ENCODE data around the gene DNALI1.
"Not testable (repeated sequence)": the region's sequence is repeated elsewhere in the genome, so short reads cannot be mapped to it uniquely, and the experiment has no call there.

DNALI1 gene

GRCh38 chr1:37556712-37557196, at the start of gene DNALI1:
Gene DNALI1 (plus strand): TSS chr1:37556940. CDS start chr1:37556995, 55 bp downstream.
- Mint-ChIP-seq H3K4me1 (peaks cover 10 to 27% of the 10 kb centered on the region in 2 donors), H3K9me3 (no peaks in the 10 kb centered on the region), H3K27ac (no peak within 1 kb of the TSS), H3K27me3 (peaks cover 5 to 11% of the 10 kb centered on the region in 2 donors), H3K4me3 (no peak within 1 kb of the TSS), H3K36me3 (peaks cover 17% of the 10 kb centered on the region in 2 donors)
- ATAC-seq (replicated peaks) (no peak), DNase-seq (no peak)

- Mint-ChIP-seq H3K36me3 (peaks cover 42 to 48% of the 10 kb centered on the region in 2 donors), H3K4me1 (peaks cover 29 to 60% of the 10 kb centered on the region in 2 donors), H3K27ac (no peak overlapping the region), H3K27me3 (no peaks in the 10 kb centered on the region), H3K9me3 (no peaks in the 10 kb centered on the region), H3K4me3 (no peak overlapping the region)
- no peak for DNase-seq
- no peak for ATAC-seq (replicated peaks)
These were observed 47.6 kb upstream of the DNALI1 start for GRCh38 chr1:37509181-37509580.

- H3K9me3 Mint-ChIP-seq: no peaks in the 10 kb centered on the region
- H3K27me3 Mint-ChIP-seq: no peaks in the 10 kb centered on the region
- peak; percentile 59 for DNase-seq
- peak; percentile 48 to 52 for ATAC-seq (replicated peaks)
- H3K4me1 Mint-ChIP-seq: peaks cover 27 to 53% of the 10 kb centered on the region in 2 donors
- peak overlapping the region; percentile 95 to 99 for H3K4me3 Mint-ChIP-seq
- H3K36me3 Mint-ChIP-seq: peaks cover 21 to 24% of the 10 kb centered on the region in 2 donors
- H3K27ac Mint-ChIP-seq: peak overlapping the region; percentile 95
These were observed 42.9 kb upstream of the DNALI1 start for GRCh38 chr1:37513795-37514349.

- Mint-ChIP-seq H3K9me3 (no peaks in the 10 kb centered on the region), H3K4me1 (peaks cover 27 to 53% of the 10 kb centered on the region in 2 donors), H3K27ac (peak within 1 kb of the TSS; percentile 97), H3K27me3 (no peaks in the 10 kb centered on the region), H3K36me3 (peaks cover 16 to 19% of the 10 kb centered on the region in 2 donors), H3K4me3 (peak within 1 kb of the TSS; percentile 95 to 99)
- DNase-seq (peak; percentile 80), ATAC-seq (replicated peaks) (peak; percentile 96)
These were observed 42.2 kb upstream of the DNALI1 start, which contains the start of gene MEAF6 for GRCh38 chr1:37514350-37515184. Gene MEAF6 (minus strand): TSS chr1:37514766. CDS start chr1:37514746, 20 bp downstream.

- H3K9me3 Mint-ChIP-seq: no peaks in the 10 kb centered on the region
- H3K27me3 Mint-ChIP-seq: no peaks in the 10 kb centered on the region
- peak overlapping the region; percentile 89 to 99 for H3K4me3 Mint-ChIP-seq
- H3K36me3 Mint-ChIP-seq: peaks cover 16 to 19% of the 10 kb centered on the region in 2 donors
- H3K4me1 Mint-ChIP-seq: peaks cover 30 to 48% of the 10 kb centered on the region in 2 donors
- H3K27ac Mint-ChIP-seq: peak overlapping the region; percentile 97
- ATAC-seq (replicated peaks): no peak
- no peak for DNase-seq
These were observed 41.3 kb upstream of the DNALI1 start for GRCh38 chr1:37515185-37516034.

GRCh38 chr1:37517569-37517968, 39.2 kb upstream of the DNALI1 start:
- ATAC-seq (replicated peaks) (no peak), DNase-seq (no peak)
- H3K27me3 Mint-ChIP-seq: no peaks in the 10 kb centered on the region
- peaks cover 24 to 34% of the 10 kb centered on the region in 2 donors for H3K4me1 Mint-ChIP-seq
- no peak overlapping the region for H3K27ac Mint-ChIP-seq
- no peaks in the 10 kb centered on the region for H3K9me3 Mint-ChIP-seq
- H3K36me3 Mint-ChIP-seq: peaks cover 5 to 10% of the 10 kb centered on the region in 2 donors
- no peak overlapping the region for H3K4me3 Mint-ChIP-seq

- not testable (repeated sequence) for H3K36me3 Mint-ChIP-seq; DNase-seq; ATAC-seq (replicated peaks); H3K27ac Mint-ChIP-seq; H3K27me3 Mint-ChIP-seq; H3K4me3 Mint-ChIP-seq; H3K9me3 Mint-ChIP-seq
- H3K4me1 Mint-ChIP-seq: peaks cover 22 to 28% of the 10 kb centered on the region in 2 donors
These were observed 38.5 kb upstream of the DNALI1 start for GRCh38 chr1:37518241-37518640.

GRCh38 chr1:37518929-37519328, 37.8 kb upstream of the DNALI1 start:
- H3K4me3 Mint-ChIP-seq; H3K27me3 Mint-ChIP-seq; DNase-seq; H3K9me3 Mint-ChIP-seq; ATAC-seq (replicated peaks); H3K27ac Mint-ChIP-seq; H3K36me3 Mint-ChIP-seq: not testable (repeated sequence)
- H3K4me1 Mint-ChIP-seq: peaks cover 17 to 21% of the 10 kb centered on the region in 2 donors

GRCh38 chr1:37519613-37520012, 37.1 kb upstream of the DNALI1 start:
- peak; percentile 11 to 13 for ATAC-seq (replicated peaks)

GRCh38 chr1:37529888-37530287, 26.9 kb upstream of the DNALI1 start:
- not testable (repeated sequence) for ATAC-seq (replicated peaks); H3K27ac Mint-ChIP-seq; H3K9me3 Mint-ChIP-seq; H3K4me1 Mint-ChIP-seq; H3K4me3 Mint-ChIP-seq; DNase-seq; H3K27me3 Mint-ChIP-seq
- peaks cover 8 to 16% of the 10 kb centered on the region in 2 donors for H3K36me3 Mint-ChIP-seq

More at GRCh38 chr1:37519613-37520012, 37.1 kb upstream of the DNALI1 start:
- H3K27ac Mint-ChIP-seq: no peak overlapping the region
- no peaks in the 10 kb centered on the region for H3K9me3 Mint-ChIP-seq
- peak overlapping the region in 1 of 2 donors; percentile 39 for H3K4me3 Mint-ChIP-seq
- H3K36me3 Mint-ChIP-seq: no peaks in the 10 kb centered on the region
- H3K27me3 Mint-ChIP-seq: no peaks in the 10 kb centered on the region
- H3K4me1 Mint-ChIP-seq: peaks cover 15 to 19% of the 10 kb centered on the region in 2 donors
- DNase-seq: no peak

- not testable (repeated sequence) for H3K27me3 Mint-ChIP-seq; H3K27ac Mint-ChIP-seq; H3K9me3 Mint-ChIP-seq; DNase-seq; H3K4me3 Mint-ChIP-seq; ATAC-seq (replicated peaks); H3K4me1 Mint-ChIP-seq
- H3K36me3 Mint-ChIP-seq: peaks cover 19 to 27% of the 10 kb centered on the region in 2 donors
These were observed 24.2 kb upstream of the DNALI1 start for GRCh38 chr1:37532418-37533156.

GRCh38 chr1:37533317-37534093, 23.2 kb upstream of the DNALI1 start:
- H3K4me1 Mint-ChIP-seq: no peaks in the 10 kb centered on the region
- peaks cover 26 to 36% of the 10 kb centered on the region in 2 donors for H3K36me3 Mint-ChIP-seq
- no peaks in the 10 kb centered on the region for H3K27me3 Mint-ChIP-seq
- H3K9me3 Mint-ChIP-seq: no peaks in the 10 kb centered on the region
- H3K4me3 Mint-ChIP-seq: no peak overlapping the region
- H3K27ac Mint-ChIP-seq: no peak overlapping the region
- ATAC-seq (replicated peaks): no peak
- no peak for DNase-seq

- no peak overlapping the region for H3K4me3 Mint-ChIP-seq
- no peaks in the 10 kb centered on the region for H3K4me1 Mint-ChIP-seq
- no peaks in the 10 kb centered on the region for H3K27me3 Mint-ChIP-seq
- H3K27ac Mint-ChIP-seq: no peak overlapping the region
- DNase-seq (no peak), ATAC-seq (replicated peaks) (no peak)
- peaks cover 35 to 49% of the 10 kb centered on the region in 2 donors for H3K36me3 Mint-ChIP-seq
- no peaks in the 10 kb centered on the region for H3K9me3 Mint-ChIP-seq
These were observed 19.4 kb upstream of the DNALI1 start for GRCh38 chr1:37537378-37537777.

All from stimulated activated naive B cell treated with anti-CD40 and anti-IgM and Interleukin-4, amounts not matched to agents 10 μg/mL and 1 μg/mL and 100 μg/mL, for 72 hours (primary cell).